Measurements from ENCODE around the gene CLDN8. TPM values are rescaled to one million over a fixed set of nuclear protein-coding genes. Genes with fewer than 3 reads are reported as not detected.

CLDN8 gene
- total RNA-seq, 1 experiment from 2014 or later = 0.45 TPM

- CTCF ChIA-PET = interaction anchor here (1.0 kb wide), 1 partner anchor 30 kb away, joined by 3 read pairs; no protein-coding TSS in a partner anchor
- intact Hi-C loops (cut with micrococcal nuclease; ENCODE audit: unreplicated experiment) = no loop called here
Observed at GRCh38 chr21:30233228-30234020, 17.5 kb upstream of the CLDN8 start.

GRCh38 chr21:30232011-30232410 is 16.1 kb upstream of the CLDN8 start:
- no peak overlapping the region for H3K4me3 Mint-ChIP-seq (ENCODE audit: low read depth, unreplicated experiment)
- H3K36me3 Mint-ChIP-seq (ENCODE audit: insufficient read depth, unreplicated experiment) = no peaks in the 10 kb centered on the region
- TF ChIP-seq CTCF (IDR thresholded peaks at IDR 0.05; ENCODE audit: unreplicated experiment) = no peak
- no peaks in the 10 kb centered on the region for H3K27me3 Mint-ChIP-seq (ENCODE audit: unreplicated experiment)
- DNase-seq = no peak
- intact Hi-C loops (cut with micrococcal nuclease; ENCODE audit: unreplicated experiment) = no loop called here
- H3K4me1 Mint-ChIP-seq (ENCODE audit: low read depth, unreplicated experiment) = peaks cover 9% of the 10 kb centered on the region
- H3K27ac Mint-ChIP-seq (ENCODE audit: unreplicated experiment) = no peak overlapping the region
- CTCF ChIA-PET = no interaction called here
- no TSS peak for BruUV-seq (replicated peaks)
- no peaks in the 10 kb centered on the region for H3K9me3 Mint-ChIP-seq (ENCODE audit: low read depth, unreplicated experiment)

More at GRCh38 chr21:30233228-30234020, 17.5 kb upstream of the CLDN8 start:
- Mint-ChIP-seq H3K27me3 (ENCODE audit: unreplicated experiment) (no peaks in the 10 kb centered on the region), H3K4me1 (ENCODE audit: low read depth, unreplicated experiment) (peaks cover 9% of the 10 kb centered on the region), H3K4me3 (ENCODE audit: low read depth, unreplicated experiment) (no peak overlapping the region), H3K36me3 (ENCODE audit: insufficient read depth, unreplicated experiment) (no peaks in the 10 kb centered on the region), H3K9me3 (ENCODE audit: low read depth, unreplicated experiment) (no peaks in the 10 kb centered on the region), H3K27ac (ENCODE audit: unreplicated experiment) (peak overlapping the region; percentile 68)
- no peak for TF ChIP-seq CTCF (IDR thresholded peaks at IDR 0.05; ENCODE audit: unreplicated experiment)
- BruUV-seq (replicated peaks) = no TSS peak
- no peak for DNase-seq

- TF ChIP-seq CTCF (IDR thresholded peaks at IDR 0.05; ENCODE audit: unreplicated experiment) = no peak
- Mint-ChIP-seq H3K27me3 (ENCODE audit: unreplicated experiment) (no peaks in the 10 kb centered on the region), H3K4me3 (ENCODE audit: low read depth, unreplicated experiment) (no peak overlapping the region), H3K9me3 (ENCODE audit: low read depth, unreplicated experiment) (no peaks in the 10 kb centered on the region), H3K4me1 (ENCODE audit: low read depth, unreplicated experiment) (peaks cover 9% of the 10 kb centered on the region), H3K36me3 (ENCODE audit: insufficient read depth, unreplicated experiment) (no peaks in the 10 kb centered on the region), H3K27ac (ENCODE audit: unreplicated experiment) (peak overlapping the region; percentile 27)
- CTCF ChIA-PET = interaction anchor here (0.6 kb wide), 1 partner anchor 1078 kb away, joined by 3 read pairs; no protein-coding TSS in a partner anchor
- intact Hi-C loops (cut with micrococcal nuclease; ENCODE audit: unreplicated experiment) = no loop called here
- no TSS peak for BruUV-seq (replicated peaks)
- peak; percentile 63 for DNase-seq
Observed at GRCh38 chr21:30227633-30228404, 11.9 kb upstream of the CLDN8 start.

GRCh38 chr21:30227128-30227527 is 11.2 kb upstream of the CLDN8 start:
- Mint-ChIP-seq H3K36me3 (ENCODE audit: insufficient read depth, unreplicated experiment) (no peaks in the 10 kb centered on the region), H3K9me3 (ENCODE audit: low read depth, unreplicated experiment) (no peaks in the 10 kb centered on the region), H3K27me3 (ENCODE audit: unreplicated experiment) (no peaks in the 10 kb centered on the region), H3K4me3 (ENCODE audit: low read depth, unreplicated experiment) (no peak overlapping the region), H3K27ac (ENCODE audit: unreplicated experiment) (peak overlapping the region; percentile 50), H3K4me1 (ENCODE audit: low read depth, unreplicated experiment) (peaks cover 9% of the 10 kb centered on the region)
- no TSS peak for BruUV-seq (replicated peaks)
- no peak for DNase-seq
- no peak for TF ChIP-seq CTCF (IDR thresholded peaks at IDR 0.05; ENCODE audit: unreplicated experiment)
- CTCF ChIA-PET = interaction anchor here (0.6 kb wide), 1 partner anchor 1077 kb away, joined by 3 read pairs; no protein-coding TSS in a partner anchor
- intact Hi-C loops (cut with micrococcal nuclease; ENCODE audit: unreplicated experiment) = no loop called here

Data from Calu3 (cell line).